Muscle layer of duodenum (tissue), 2 donors: ENCODE measurements around the gene ARHGEF37.

ENCODE experiments used
- H3K27ac ChIP-seq: one replicate; pipeline ENCODE4 v1.7.0; 2013; ENCODE audit warnings: mild to moderate bottlenecking, low read length
- H3K27me3 ChIP-seq: one replicate; pipeline ENCODE4 v1.7.0; 2013; ENCODE audit warnings: low read depth, mild to moderate bottlenecking, control low read depth, low read length
- H3K36me3 ChIP-seq, 2 donors: one replicate each; pipeline ENCODE4 v1.7.0; 2013; ENCODE audit warnings: low read length in 2 of 2, control low read depth in 1 of 2, mild to moderate bottlenecking in 1 of 2; ENCODE audit not compliant: insufficient read depth in 2 of 2, control insufficient read depth in 1 of 2
- H3K4me1 ChIP-seq, 2 donors: one replicate each; pipeline ENCODE4 v1.7.0; 2013; ENCODE audit warnings: low read length in 2 of 2, mild to moderate bottlenecking in 2 of 2, control low read depth in 1 of 2, moderate library complexity in 1 of 2; ENCODE audit not compliant: insufficient read depth in 2 of 2, control insufficient read depth in 1 of 2
- H3K4me3 ChIP-seq, 2 donors: one replicate each; pipeline ENCODE4 v1.7.0; 2013; ENCODE audit warnings: low read length in 2 of 2, low read depth in 1 of 2, mild to moderate bottlenecking in 1 of 2
- H3K9me3 ChIP-seq, 2 donors: one replicate each; pipeline ENCODE4 v1.7.0; 2013; ENCODE audit warnings: low read length in 2 of 2, control low read depth in 1 of 2, mild to moderate bottlenecking in 1 of 2; ENCODE audit not compliant: control insufficient read depth in 1 of 2
- donor health status: healthy.

ARHGEF37 gene

DNA sequence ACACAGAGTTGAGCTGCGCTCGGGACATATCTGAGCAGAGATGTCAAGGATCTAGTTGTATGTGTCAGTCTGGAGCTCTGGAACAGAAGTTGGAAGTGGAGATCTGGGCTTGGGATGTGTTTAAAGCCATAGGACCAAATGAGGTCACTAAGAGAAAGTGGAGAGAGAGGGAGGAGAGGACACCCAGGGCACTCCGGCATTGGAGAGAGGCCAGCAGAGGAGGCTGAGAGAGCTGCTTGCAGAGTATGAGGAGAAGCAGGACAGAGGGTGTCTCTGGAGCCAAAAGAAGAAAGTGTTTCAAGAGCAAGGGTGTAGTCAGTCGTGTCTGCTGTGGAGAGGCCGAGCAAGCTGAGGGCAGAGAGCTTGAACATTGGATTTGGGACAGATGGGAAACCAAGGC lies 34.7 kb downstream of the ARHGEF37 start:
- peaks cover 10 to 40% of the 10 kb centered on the region in 2 donors for H3K4me1 ChIP-seq
- no peak overlapping the region for H3K4me3 ChIP-seq
- peaks cover 6 to 48% of the 10 kb centered on the region in 2 donors for H3K36me3 ChIP-seq
- H3K27ac ChIP-seq, result no peak overlapping the region
- H3K9me3 ChIP-seq, result no peaks in the 10 kb centered on the region
- no peaks in the 10 kb centered on the region for H3K27me3 ChIP-seq

DNA sequence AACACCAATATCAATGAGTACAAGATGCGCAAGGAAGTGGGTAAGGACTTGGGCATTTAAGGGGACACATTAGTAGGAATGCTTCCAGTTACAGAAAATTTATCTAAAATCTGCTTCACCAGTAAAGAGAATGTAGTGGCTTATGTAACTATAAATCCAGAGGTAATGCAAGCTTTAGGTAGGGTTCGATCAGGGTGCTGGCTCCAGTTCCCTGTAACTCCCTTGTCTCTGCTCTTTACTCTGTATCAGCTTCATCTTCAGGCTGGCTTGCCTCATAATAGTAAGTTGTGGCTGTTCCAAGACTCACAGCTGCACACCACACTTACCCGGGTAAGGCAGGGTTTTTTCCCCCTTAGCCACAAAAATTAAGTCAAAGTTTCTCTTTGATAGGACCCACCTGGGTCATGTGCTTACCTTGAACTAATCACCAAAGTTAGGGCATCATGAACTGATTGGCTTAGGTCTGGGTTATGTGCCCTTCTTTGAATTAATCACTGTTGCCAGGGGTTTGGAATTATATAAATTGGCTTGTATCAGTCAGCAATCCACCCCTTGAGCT lies 35.5 kb downstream of the ARHGEF37 start:
- H3K4me1 ChIP-seq, result peaks cover 5 to 31% of the 10 kb centered on the region in 2 donors
- no peak overlapping the region for H3K27ac ChIP-seq
- H3K27me3 ChIP-seq, result no peaks in the 10 kb centered on the region
- no peaks in the 10 kb centered on the region for H3K9me3 ChIP-seq
- no peak overlapping the region for H3K4me3 ChIP-seq
- H3K36me3 ChIP-seq, result peaks cover 9 to 55% of the 10 kb centered on the region in 2 donors

DNA sequence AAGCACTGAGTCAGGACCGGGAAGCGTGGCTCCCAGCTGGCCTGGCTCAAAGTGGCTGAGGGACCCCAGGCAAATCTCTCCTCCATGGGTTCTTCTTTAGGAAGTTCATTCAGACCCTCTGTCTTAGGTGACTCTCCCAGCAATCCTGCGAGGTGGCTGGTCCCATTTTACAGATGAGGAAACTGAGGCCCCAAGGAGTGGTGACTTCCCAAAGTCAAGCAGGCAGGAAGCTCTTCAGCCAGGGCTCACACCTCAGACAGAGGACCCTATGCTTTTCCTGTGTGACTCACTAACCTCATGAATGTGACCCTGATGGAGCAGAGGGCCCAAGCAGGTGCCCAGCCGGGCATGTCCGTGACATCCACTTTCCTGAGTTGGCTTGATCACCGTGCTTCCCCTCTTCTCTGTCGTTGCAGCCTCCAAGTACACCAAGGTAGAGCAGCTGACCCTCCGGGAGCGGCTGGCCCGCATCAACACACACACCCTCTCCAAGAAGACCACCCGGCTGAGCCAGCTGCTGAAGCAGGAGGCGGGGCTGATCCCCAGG lies 36.5 kb downstream of the ARHGEF37 start:
- no peak overlapping the region for H3K4me3 ChIP-seq
- H3K4me1 ChIP-seq, result peaks cover 5 to 28% of the 10 kb centered on the region in 2 donors
- H3K9me3 ChIP-seq, result no peaks in the 10 kb centered on the region
- peaks cover 18 to 59% of the 10 kb centered on the region in 2 donors for H3K36me3 ChIP-seq
- H3K27me3 ChIP-seq, result no peaks in the 10 kb centered on the region
- no peak overlapping the region for H3K27ac ChIP-seq

DNA sequence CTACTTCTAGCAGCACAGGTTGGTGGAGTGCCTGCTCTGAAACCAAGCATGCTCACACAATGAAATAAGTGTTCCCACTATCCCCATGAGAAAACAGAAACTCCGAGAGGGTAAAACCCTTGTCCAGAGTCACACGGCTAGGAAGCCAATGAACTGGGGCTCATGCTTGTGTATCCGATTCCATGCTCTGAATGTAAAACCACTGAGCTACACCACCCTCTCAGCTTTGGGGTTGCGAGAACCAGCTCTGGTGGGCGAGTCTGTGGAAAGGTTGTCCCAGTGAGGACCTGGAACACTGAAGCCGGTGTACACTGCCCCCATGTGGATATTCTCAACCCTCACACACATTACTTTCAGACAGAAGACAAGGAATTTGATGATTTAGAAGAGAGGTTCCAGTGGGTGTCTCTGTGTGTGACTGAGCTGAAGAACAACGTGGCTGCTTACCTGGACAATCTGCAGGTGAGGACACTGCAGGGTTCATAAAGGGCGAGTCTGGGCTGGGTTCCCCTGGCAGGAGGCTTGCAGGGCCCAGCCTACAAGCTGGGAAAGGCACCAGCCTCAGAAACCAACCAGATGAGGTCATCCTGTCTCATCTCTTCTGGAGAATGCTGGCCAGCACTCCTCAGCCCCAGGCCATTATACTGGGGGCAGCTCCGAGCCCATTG lies 37.4 kb downstream of the ARHGEF37 start:
- no peaks in the 10 kb centered on the region for H3K27me3 ChIP-seq
- no peaks in the 10 kb centered on the region for H3K9me3 ChIP-seq
- H3K36me3 ChIP-seq, result peaks cover 27 to 67% of the 10 kb centered on the region in 2 donors
- no peak overlapping the region for H3K4me3 ChIP-seq
- H3K27ac ChIP-seq, result no peak overlapping the region
- H3K4me1 ChIP-seq, result peaks cover 5 to 28% of the 10 kb centered on the region in 2 donors

DNA sequence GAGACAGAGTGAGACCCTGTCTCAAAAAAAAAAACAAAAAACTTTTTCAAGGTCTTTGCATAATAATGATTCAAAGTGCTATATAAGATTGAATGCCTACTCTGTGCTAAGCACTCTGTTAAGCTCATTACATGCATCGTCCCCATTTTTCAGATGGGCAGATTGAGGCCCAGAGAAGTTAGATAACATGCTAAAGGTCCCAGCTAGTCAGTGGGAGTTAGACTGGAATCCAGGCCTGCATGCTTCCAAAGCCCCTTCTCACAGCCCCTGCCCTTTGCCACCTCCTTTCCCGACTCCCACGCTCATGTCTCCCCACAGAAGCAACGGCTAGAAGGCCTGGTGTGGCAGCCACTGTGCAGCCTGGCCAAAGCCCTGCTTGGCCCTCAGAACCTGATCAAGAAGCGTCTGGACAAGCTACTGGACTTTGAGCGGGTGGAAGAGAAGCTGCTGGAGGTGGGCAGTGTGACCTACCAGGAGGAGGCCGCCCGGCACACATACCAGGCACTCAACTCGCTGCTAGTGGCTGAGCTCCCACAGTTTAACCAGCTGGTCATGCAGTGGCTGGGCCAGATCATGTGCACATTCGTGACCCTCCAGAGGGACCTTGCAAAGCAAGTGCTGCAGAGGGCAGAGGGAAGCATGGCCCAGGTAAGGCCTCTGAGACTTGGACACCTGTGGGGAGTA lies 40.3 kb downstream of the ARHGEF37 start:
- H3K4me3 ChIP-seq, result no peak overlapping the region
- no peaks in the 10 kb centered on the region for H3K27me3 ChIP-seq
- peaks cover 40 to 93% of the 10 kb centered on the region in 2 donors for H3K36me3 ChIP-seq
- no peaks in the 10 kb centered on the region for H3K9me3 ChIP-seq
- H3K4me1 ChIP-seq, result peaks cover 2 to 22% of the 10 kb centered on the region in 2 donors
- no peak overlapping the region for H3K27ac ChIP-seq

DNA sequence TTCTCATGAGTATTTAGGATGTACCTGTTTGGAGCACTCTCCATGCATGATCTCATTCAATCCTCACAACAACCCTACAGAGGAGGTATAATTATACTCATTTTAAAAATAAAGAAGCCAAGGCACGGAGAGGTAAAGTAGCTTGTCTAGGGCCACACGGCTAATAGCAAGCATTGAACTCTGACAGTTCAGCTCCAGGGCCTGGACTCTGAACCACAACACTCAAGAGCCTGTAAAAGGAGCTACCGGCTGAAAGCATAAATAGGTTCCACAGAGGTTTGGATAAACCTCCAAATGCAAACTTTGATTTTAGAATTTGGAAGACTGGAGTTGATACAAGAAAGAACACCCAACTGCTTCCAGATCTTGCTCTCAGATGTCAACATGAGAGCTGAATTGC lies 41.2 kb downstream of the ARHGEF37 start:
- no peaks in the 10 kb centered on the region for H3K27me3 ChIP-seq
- H3K4me1 ChIP-seq, result peaks cover 0 to 13% of the 10 kb centered on the region in 2 donors
- peaks cover 48 to 95% of the 10 kb centered on the region in 2 donors for H3K36me3 ChIP-seq
- H3K4me3 ChIP-seq, result no peak overlapping the region
- no peaks in the 10 kb centered on the region for H3K9me3 ChIP-seq
- no peak overlapping the region for H3K27ac ChIP-seq

DNA sequence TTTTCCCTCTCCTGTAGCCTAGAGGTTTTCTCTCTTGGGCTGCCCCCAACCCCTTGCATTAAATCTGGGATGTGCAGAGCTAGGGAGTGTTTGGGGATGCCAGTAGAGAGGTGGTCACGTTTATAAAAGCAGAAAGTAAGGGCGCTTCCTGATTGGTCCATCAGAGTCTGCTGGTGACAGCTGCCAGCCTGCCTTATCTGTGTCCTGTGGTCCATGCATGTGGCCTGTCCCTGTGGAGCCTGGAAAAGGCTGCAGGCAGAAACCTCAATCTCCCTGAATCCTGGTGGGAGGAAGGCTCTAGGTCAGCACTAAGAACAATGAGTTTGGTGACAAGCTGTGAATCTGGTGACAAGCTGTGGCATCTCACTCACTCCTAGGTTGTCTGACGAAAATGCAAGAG lies 42.2 kb downstream of the ARHGEF37 start:
- no peak overlapping the region for H3K4me3 ChIP-seq
- no peaks in the 10 kb centered on the region for H3K27me3 ChIP-seq
- no peak overlapping the region for H3K27ac ChIP-seq
- H3K9me3 ChIP-seq, result no peaks in the 10 kb centered on the region
- peaks cover 47 to 91% of the 10 kb centered on the region in 2 donors for H3K36me3 ChIP-seq
- H3K4me1 ChIP-seq, result peaks cover 0 to 5% of the 10 kb centered on the region in 2 donors

DNA sequence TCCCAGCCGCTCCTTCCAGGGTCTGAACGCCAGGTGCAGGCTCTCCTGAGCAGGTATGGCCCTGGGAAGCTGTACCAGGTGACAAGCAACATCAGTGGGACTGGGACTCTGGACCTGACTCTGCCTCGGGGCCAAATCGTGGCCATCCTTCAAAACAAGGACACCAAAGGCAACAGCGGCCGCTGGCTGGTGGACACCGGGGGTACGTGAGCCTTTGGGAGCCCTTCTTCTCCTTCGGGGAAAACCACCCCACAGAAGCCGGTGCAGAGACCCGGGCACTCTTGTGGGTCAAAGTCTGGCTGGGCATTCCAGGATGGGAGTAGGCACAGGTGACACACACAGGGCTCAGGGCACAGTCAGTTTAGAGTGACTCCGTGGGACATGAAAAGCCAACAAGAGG lies 45.8 kb downstream of the ARHGEF37 start:
- Histone ChIP-seq H3K4me1 (peaks cover 0 to 2% of the 10 kb centered on the region in 2 donors), H3K27me3 (no peaks in the 10 kb centered on the region), H3K4me3 (no peak overlapping the region), H3K27ac (no peak overlapping the region), H3K9me3 (no peaks in the 10 kb centered on the region), H3K36me3 (peaks cover 44 to 69% of the 10 kb centered on the region in 2 donors)

DNA sequence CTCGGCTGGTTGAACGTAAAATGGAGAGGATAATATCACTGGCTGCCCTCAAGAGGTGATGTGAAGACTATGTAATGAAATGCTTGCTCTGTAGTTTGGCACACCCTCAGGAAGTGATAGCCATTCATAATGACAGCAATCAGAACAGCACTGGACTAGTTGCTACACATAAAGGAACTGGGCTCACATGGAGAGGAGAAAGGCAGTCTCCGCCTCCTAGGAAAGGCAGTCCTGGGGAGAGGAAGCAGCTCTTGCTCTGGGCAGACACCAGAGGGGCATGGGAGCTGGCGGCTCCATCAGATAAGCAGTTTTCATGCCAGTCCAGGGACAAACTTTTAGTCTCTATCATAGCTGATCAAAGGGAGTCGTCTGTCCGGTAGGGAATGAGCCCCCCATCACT lies 46.9 kb downstream of the ARHGEF37 start:
- Histone ChIP-seq H3K9me3 (no peaks in the 10 kb centered on the region), H3K36me3 (peaks cover 33 to 64% of the 10 kb centered on the region in 2 donors), H3K27me3 (no peaks in the 10 kb centered on the region), H3K4me1 (peaks cover 0 to 10% of the 10 kb centered on the region in 2 donors), H3K27ac (no peak overlapping the region), H3K4me3 (no peak overlapping the region)

DNA sequence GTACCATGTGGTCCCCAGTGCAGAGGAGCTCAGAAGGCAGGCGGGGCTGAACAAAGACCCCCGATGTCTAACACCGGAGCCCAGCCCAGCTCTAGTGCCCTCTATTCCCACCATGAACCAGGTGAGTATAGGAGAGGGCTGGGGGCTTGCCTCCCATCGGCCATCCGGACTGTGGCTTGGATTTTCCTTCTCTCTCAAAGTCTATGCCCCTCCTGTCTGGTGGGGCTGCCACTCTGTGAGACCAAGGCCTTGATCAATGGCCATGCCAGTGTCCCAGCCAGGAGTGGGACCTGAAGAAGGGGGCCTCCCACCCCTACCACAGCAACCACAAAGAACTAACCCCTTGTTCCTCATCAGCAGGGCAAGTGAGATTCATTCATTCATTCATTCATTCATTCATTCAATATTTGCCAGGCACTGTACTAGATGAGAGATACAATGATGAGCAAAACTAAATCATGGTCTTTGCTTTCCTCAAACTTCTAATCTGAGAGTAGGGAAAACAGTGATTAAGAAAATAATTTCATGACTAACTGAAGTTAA lies 47.6 kb downstream of the ARHGEF37 start:
- H3K27me3 ChIP-seq, result no peaks in the 10 kb centered on the region
- H3K27ac ChIP-seq, result no peak overlapping the region
- no peak overlapping the region for H3K4me3 ChIP-seq
- H3K4me1 ChIP-seq, result peaks cover 0 to 10% of the 10 kb centered on the region in 2 donors
- H3K36me3 ChIP-seq, result peaks cover 26 to 57% of the 10 kb centered on the region in 2 donors
- H3K9me3 ChIP-seq, result no peaks in the 10 kb centered on the region

DNA sequence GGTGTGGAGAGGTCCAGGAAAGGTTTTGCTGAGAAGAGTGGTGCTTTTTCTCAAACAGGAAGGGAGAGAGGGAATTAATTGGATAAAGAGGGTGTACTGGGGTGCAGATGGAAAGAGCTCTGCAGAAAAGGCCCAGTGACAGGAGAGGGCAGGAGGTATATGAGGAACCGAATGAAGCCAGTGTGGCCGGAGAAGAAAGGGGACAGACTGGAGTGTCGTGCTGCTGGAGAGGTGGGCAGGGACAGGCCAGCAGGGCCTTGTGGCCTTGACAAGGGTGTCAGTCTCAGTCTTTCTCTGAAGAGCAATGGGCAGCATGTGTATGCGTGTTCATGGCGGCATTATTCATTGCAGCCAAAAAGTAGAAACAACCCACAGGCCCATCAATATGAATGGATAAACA lies 48.1 kb downstream of the ARHGEF37 start:
- peaks cover 21 to 52% of the 10 kb centered on the region in 2 donors for H3K36me3 ChIP-seq
- peaks cover 0 to 10% of the 10 kb centered on the region in 2 donors for H3K4me1 ChIP-seq
- H3K27me3 ChIP-seq, result no peaks in the 10 kb centered on the region
- no peak overlapping the region for H3K27ac ChIP-seq
- H3K9me3 ChIP-seq, result no peaks in the 10 kb centered on the region
- H3K4me3 ChIP-seq, result no peak overlapping the region
